ENCODE measurements around the gene CCDC186. TPM values are rescaled to one million over a fixed set of nuclear protein-coding genes. Genes with fewer than 3 reads are reported as not detected.
"Not testable (repeated sequence)": the region's sequence is repeated elsewhere in the genome, so short reads cannot be mapped to it uniquely, and the experiment has no call there.

Gene CCDC186
- total RNA-seq, 1 donor from 2014 or later, result 9.0 TPM

- no peak for DNase-seq (ENCODE audit: low read depth in 2 of 2)
Observed at GRCh38 chr10:114174695-114175188, 739 bp upstream of the CCDC186 start.

- no peak for DNase-seq (ENCODE audit: low read depth in 2 of 2)
Observed at GRCh38 chr10:114173603-114173920, 441 bp downstream of the CCDC186 start.

GRCh38 chr10:114172776-114173602 lies 1.0 kb downstream of the CCDC186 start:
- DNase-seq (ENCODE audit: low read depth in 2 of 2), result peak in 1 of 2 donors; percentile 2

- peak in 1 of 2 donors; percentile 2 for DNase-seq (ENCODE audit: low read depth in 2 of 2)
Observed at GRCh38 chr10:114172216-114172615, 1.8 kb downstream of the CCDC186 start.

GRCh38 chr10:114168450-114169009 lies 5.5 kb downstream of the CCDC186 start:
- DNase-seq (ENCODE audit: low read depth in 2 of 2), result no peak

- no peak for DNase-seq (ENCODE audit: low read depth in 2 of 2)
Observed at GRCh38 chr10:114167985-114168384, 6.0 kb downstream of the CCDC186 start.

- no peak for DNase-seq (ENCODE audit: low read depth in 2 of 2)
Observed at GRCh38 chr10:114166494-114166893, 7.5 kb downstream of the CCDC186 start.

GRCh38 chr10:114166043-114166442 lies 8.0 kb downstream of the CCDC186 start:
- DNase-seq (ENCODE audit: low read depth in 2 of 2), result no peak

GRCh38 chr10:114163062-114163461 lies 10.9 kb downstream of the CCDC186 start:
- no peak for DNase-seq (ENCODE audit: low read depth in 2 of 2)

GRCh38 chr10:114157912-114158311 lies 16.1 kb downstream of the CCDC186 start:
- no peak for DNase-seq (ENCODE audit: low read depth in 2 of 2)

- no peak for DNase-seq (ENCODE audit: low read depth in 2 of 2)
Observed at GRCh38 chr10:114151892-114152291, 22.1 kb downstream of the CCDC186 start.

GRCh38 chr10:114151486-114151885 lies 22.5 kb downstream of the CCDC186 start:
- peak in 1 of 2 donors; percentile 91 for DNase-seq (ENCODE audit: low read depth in 2 of 2)

- DNase-seq (ENCODE audit: low read depth in 2 of 2), result not testable (repeated sequence)
Observed at GRCh38 chr10:114149476-114149875, 24.5 kb downstream of the CCDC186 start.

GRCh38 chr10:114143160-114143559 lies 30.8 kb downstream of the CCDC186 start:
- no peak for DNase-seq (ENCODE audit: low read depth in 2 of 2)

GRCh38 chr10:114142018-114142417 lies 32.0 kb downstream of the CCDC186 start:
- DNase-seq (ENCODE audit: low read depth in 2 of 2), result no peak

GRCh38 chr10:114140827-114141226 lies 33.2 kb downstream of the CCDC186 start:
- DNase-seq (ENCODE audit: low read depth in 2 of 2), result not testable (repeated sequence)

GRCh38 chr10:114140036-114140435 lies 34.0 kb downstream of the CCDC186 start:
- no peak for DNase-seq (ENCODE audit: low read depth in 2 of 2)

GRCh38 chr10:114138581-114138980 lies 35.4 kb downstream of the CCDC186 start:
- peak in 1 of 2 donors; percentile 60 for DNase-seq (ENCODE audit: low read depth in 2 of 2)

- DNase-seq (ENCODE audit: low read depth in 2 of 2), result no peak
Observed at GRCh38 chr10:114135476-114135875, 38.5 kb downstream of the CCDC186 start.

- no peak for DNase-seq (ENCODE audit: low read depth in 2 of 2)
Observed at GRCh38 chr10:114131094-114131493, 42.9 kb downstream of the CCDC186 start.

- DNase-seq (ENCODE audit: low read depth in 2 of 2), result no peak
Observed at GRCh38 chr10:114121031-114121430, 53.0 kb downstream of the CCDC186 start.

GRCh38 chr10:114118514-114118913 lies 55.5 kb downstream of the CCDC186 start:
- no peak for DNase-seq (ENCODE audit: low read depth in 2 of 2)

GRCh38 chr10:114117728-114118127 lies 56.3 kb downstream of the CCDC186 start:
- no peak for DNase-seq (ENCODE audit: low read depth in 2 of 2)

All from dermis microvascular lymphatic vessel endothelial cell (primary cell).